ENCODE data around the gene CEP170B.
"Not testable (repeated sequence)": the region's sequence is repeated elsewhere in the genome, so short reads cannot be mapped to it uniquely, and the experiment has no call there.

Gene CEP170B

GRCh38 chr14:104892531-104893434 is 27.7 kb downstream of the CEP170B start:
- no peak for DNase-seq

GRCh38 chr14:104893435-104894207 is 28.6 kb downstream of the CEP170B start:
- DNase-seq: peak; percentile 1

- DNase-seq: peak; percentile 1
Measured at GRCh38 chr14:104894331-104895206, 29.5 kb downstream of the CEP170B start.

DNA sequence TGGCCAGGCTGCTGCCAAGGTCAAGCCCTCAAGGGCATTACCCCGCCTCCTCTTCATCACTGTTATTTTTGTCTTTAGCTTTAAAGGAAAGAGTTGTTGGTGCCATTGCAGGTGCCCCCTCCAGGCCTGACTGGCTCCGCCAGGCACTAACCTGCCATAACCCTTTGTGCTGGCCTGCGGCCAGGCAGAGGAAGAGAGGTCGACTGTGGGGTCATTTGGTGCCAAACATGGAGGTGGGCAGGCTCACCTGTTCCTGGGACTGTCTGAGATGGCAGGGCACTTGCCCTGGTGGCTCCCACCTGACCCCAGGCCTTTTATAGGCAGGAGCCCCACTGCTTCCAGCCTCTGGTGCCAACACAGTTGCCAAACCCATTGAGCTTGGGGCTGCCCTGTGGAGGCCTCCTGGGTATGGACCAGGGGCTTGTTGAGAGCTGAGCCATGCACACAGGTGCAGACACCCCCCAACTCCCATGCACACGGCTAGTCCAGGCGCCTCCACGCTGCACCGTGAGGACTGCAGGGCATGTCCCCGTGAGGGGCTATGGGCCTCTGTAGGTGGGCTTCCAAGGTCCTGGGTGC is 30.2 kb downstream of the CEP170B start:
- peak; percentile 1 for DNase-seq

GRCh38 chr14:104895786-104896661 is 31.0 kb downstream of the CEP170B start:
- DNase-seq: peak; percentile 1

DNA sequence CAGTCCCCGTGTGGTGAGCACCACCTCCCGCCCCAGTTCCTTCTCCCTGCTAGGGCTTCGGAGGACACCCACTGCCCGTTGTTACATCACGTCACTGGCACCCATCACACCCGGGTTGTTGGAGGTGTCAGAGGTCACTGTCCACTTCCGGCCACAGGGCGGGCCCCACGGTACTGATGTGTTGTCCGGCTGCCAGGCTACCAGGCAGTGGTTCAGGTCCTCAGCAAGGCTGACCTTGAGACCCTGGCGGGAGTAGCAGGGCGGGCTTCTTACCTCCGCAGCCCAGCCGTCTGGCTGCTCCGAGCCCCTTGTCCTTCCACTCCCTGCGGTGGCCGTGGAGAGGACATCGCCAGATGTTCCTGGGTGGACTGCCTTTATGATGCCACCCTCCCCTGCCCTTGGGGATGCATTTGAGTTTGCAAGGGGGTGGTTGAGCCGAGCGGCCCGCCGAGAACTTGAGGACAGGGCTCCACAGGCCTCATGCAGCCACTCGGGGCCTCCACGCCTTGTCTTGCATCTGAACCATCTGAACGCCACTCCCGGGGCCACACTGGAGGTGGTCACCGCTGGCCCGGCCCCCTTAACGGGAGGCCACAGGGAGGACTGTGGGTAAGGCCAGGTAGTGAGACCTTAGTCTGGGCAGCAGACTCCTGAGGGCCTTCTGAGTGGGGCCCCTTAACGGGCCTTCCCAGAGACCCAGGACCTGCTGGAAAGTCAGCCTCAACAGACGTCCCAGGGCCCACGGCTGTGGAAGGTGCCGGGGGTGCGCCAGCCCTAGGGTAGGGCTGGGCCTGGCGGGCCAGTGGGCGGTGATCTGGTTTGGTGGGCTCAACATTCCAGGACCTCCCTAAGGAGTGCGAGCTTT is 32.5 kb downstream of the CEP170B start:
- no peak for DNase-seq

DNA sequence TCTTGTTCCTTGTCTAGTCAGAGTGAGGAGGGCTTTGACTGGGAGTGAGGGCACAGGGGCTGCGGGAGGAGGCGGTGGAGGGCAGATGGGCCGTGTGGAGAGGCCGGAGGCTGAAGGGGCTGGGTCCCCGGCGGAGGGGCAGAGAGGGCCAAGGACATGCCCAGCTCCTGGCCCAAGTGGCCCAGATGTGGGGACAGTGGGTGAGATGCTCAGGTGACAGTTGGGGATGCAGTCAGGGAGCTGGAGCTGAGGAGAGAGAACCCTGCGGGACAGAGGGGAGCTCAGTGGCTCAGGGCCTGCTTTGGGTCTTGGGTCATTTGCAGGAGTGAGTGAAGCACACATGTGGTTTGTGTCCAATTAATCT is 33.1 kb downstream of the CEP170B start:
- no peak for DNase-seq

- no peak for DNase-seq
Measured at GRCh38 chr14:104898870-104899510, 33.9 kb downstream of the CEP170B start.

DNA sequence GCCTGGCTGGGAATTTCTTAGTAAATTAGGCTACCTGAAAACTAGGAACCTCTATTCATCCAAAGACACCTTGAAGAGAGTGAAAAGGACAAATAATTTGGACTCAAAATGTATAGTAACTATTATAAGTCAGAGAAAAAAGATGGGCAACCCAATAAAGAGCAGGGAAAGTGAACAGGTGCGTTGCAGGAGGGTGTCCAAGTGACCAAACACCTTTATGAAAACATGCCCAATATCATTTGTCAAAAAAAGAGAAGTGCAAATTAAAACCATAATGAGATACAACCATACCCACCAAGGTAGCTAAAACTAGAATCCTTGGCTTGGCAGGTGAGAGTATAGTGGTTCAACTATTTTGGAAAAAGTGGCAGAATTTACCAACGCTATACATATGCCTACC is 34.7 kb downstream of the CEP170B start:
- no peak for DNase-seq

DNA sequence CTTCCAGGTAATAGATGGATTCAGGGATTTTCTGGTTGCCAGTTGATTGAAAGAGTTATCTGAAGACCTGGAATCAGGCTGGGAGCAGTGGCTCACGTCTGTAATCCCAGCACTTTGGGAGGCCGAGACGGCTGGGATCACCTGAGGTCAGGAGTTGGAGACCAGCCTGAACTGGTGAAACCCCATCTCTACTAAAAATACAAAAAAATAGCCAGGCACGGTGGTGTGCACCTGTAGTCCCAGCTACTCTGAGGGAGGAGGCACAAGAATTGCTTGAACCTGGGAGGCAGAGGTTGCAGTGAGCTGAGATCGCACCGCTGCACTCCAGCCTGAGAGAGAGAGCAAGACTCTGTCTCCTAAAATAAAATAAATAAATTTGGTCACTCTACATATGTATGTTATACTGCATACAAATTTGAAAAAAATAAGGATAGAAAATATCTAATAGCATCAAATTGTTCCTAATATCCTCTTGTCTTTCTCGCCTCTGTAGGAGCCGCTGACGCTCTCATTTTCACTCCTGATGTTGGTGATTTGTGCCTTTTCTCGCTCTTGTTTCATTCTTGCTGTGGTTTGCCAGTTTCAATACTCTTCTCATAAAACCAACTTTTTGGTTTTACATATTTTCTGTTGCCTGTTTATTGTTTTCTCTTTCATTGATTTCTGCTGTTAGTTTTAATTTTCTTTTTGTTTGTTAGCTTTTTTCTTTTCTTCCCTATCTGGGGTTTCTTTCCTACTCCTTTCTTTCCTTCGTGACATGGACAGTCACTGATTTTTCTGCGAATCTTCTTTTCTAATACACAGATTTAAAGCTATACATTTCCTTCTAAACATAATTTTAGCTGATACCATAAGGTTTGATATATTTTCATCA is 35.8 kb downstream of the CEP170B start:
- no peak for DNase-seq

GRCh38 chr14:104903990-104904389 is 38.9 kb downstream of the CEP170B start:
- DNase-seq: no peak

GRCh38 chr14:104904650-104905578 is 39.8 kb downstream of the CEP170B start:
- not testable (repeated sequence) for DNase-seq

- not testable (repeated sequence) for DNase-seq
Measured at GRCh38 chr14:104905579-104905933, 40.5 kb downstream of the CEP170B start.

GRCh38 chr14:104908303-104908702 is 43.2 kb downstream of the CEP170B start:
- no peak for DNase-seq

- no peak for DNase-seq
Measured at GRCh38 chr14:104912053-104912452, 47.0 kb downstream of the CEP170B start.

GRCh38 chr14:104913435-104913834 is 48.4 kb downstream of the CEP170B start:
- no peak for DNase-seq

DNA sequence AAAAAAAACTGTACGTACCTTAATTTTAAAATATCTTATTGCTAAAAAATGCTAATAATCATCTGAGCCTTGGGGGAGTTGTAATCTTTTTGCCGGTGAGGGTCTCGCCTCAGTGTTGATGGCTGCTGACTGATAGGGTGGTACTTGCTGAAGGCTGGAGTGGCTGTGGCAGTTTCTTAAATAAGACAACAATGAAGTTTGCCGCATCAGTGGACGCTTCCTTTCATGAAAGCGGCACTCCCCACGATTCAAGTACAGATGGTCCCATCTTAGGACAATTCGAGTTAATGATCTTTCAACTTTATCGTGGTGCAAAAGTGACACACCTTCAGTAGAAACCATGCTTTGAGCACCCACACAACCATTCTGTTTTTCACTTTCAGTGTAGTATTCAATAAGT is 52.0 kb downstream of the CEP170B start:
- DNase-seq: no peak

GRCh38 chr14:104917993-104918392 is 52.9 kb downstream of the CEP170B start:
- DNase-seq: no peak

All from retina (tissue), 1 donor.